Measurements from ENCODE around the gene MRPL27.

MRPL27 gene

DNA sequence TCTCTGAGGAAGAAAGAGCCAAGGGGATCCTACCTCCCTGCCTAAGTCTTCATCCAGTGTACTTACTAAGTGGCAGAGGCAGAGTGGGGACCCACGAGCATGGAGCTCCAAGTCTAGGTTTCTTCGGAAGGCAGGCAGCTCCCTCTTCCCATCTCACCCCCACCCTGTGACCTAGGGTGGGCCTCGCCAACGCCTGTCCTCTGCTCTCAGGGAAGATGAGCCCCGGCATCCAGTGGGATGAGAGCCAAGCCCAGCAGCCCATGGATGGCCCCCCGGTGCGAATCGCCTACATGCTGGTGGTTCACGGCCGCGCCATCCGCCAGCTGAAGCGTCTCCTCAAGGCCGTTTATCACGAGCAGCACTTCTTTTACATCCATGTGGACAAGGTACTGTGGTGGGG is 18.8 kb downstream of the MRPL27 start:
- H3K27ac ChIP-seq: no peak overlapping the region
- TF ChIP-seq CTCF (IDR thresholded peaks at IDR 0.05): no peak
- no peak overlapping the region for H3K4me3 ChIP-seq
- DNase-seq (ENCODE audit: low spot score): no peak

DNA sequence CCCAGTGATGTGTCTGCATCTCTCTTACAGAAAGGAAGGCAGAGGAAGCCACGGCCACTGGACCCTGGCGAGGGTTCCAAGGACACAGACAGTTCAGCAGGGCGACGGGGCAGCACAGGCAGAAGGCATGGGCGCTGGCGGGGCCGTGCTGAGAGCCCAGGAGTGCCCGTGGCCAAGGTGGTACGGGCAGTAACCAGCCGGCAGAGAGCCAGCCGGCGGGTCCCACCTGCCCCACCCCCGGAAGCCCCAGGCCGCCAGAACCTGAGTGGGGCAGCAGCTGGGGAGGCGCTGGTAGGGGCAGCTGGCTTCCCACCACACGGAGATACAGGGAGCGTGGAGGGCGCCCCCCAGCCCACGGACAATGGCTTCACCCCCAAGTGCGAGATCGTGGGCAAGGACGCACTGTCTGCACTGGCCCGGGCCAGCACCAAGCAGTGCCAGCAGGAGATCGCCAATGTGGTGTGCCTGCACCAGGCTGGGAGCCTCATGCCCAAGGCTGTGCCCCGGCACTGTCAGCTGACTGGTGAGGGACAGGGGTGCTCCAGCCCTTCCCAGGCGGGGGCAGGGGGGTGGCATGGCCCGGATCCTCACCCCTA is 19.3 kb downstream of the MRPL27 start:
- Histone ChIP-seq H3K4me3 (no peak overlapping the region), H3K27ac (no peak overlapping the region)
- no peak for DNase-seq (ENCODE audit: low spot score)
- no peak for TF ChIP-seq CTCF (IDR thresholded peaks at IDR 0.05)

- TF ChIP-seq CTCF (IDR thresholded peaks at IDR 0.05): no peak
- DNase-seq (ENCODE audit: low spot score): no peak
- no peak overlapping the region for H3K27ac ChIP-seq
- H3K4me3 ChIP-seq: no peak overlapping the region
These were observed 20.0 kb downstream of the MRPL27 start for GRCh38 chr17:50352693-50353599.

GRCh38 chr17:50352072-50352692 is 20.8 kb downstream of the MRPL27 start:
- H3K27ac ChIP-seq: no peak overlapping the region

GRCh38 chr17:50350733-50351132 is 22.3 kb downstream of the MRPL27 start:
- no peak for DNase-seq (ENCODE audit: low spot score)
- no peak overlapping the region for H3K27ac ChIP-seq
- no peak for TF ChIP-seq CTCF (IDR thresholded peaks at IDR 0.05)
- H3K4me3 ChIP-seq: no peak overlapping the region

More at GRCh38 chr17:50352072-50352692, 20.8 kb downstream of the MRPL27 start:
- no peak for TF ChIP-seq CTCF (IDR thresholded peaks at IDR 0.05)
- DNase-seq (ENCODE audit: low spot score): no peak
- no peak overlapping the region for H3K4me3 ChIP-seq

- Histone ChIP-seq H3K4me3 (no peak overlapping the region), H3K27ac (no peak overlapping the region)
- no peak for TF ChIP-seq CTCF (IDR thresholded peaks at IDR 0.05)
- DNase-seq (ENCODE audit: low spot score): no peak
These were observed 23.8 kb downstream of the MRPL27 start for GRCh38 chr17:50349243-50349600.
